Measurements from ENCODE around the gene AMIGO1.

- TF ChIP-seq POLR2AphosphoS5 (IDR thresholded peaks at IDR 0.05; ENCODE audit: low read depth, low read length) (no peak), POLR2A (IDR thresholded peaks at IDR 0.05; ENCODE audit: low read depth, low read length) (no peak), TAF1 (IDR thresholded peaks at IDR 0.05; ENCODE audit: low read depth, low read length) (no peak), SPI1 (IDR thresholded peaks at IDR 0.05; ENCODE audit: low read depth, low read length) (no peak), POU2F2 (IDR thresholded peaks at IDR 0.05; ENCODE audit: low read depth, low read length) (no peak)
Measured at GRCh38 chr1:109479311-109479710, 30.2 kb downstream of the AMIGO1 start.

All from GM12891 (cell line).